Breast epithelium (tissue), 3 donors: Measurements from ENCODE around the gene BPGM.

Source experiments
- POLR2A ChIP-seq: fragments of 450-650 bp; IDR thresholded peaks from one replicate; pipeline ENCODE4 v1.6.1; 2016; ENCODE audit warnings: antibody characterized with exemption, mild to moderate bottlenecking, moderate library complexity
- TF ChIP-seq, protein P1 (sequence below), 3 donors: fragments of 450-650 bp; IDR thresholded peaks; one replicate each; pipeline ENCODE4 v1.5.1; 2016 to 2017; ENCODE audit warnings: antibody characterized with exemption in 3 of 3, mild to moderate bottlenecking in 3 of 3, moderate library complexity in 3 of 3

DNA sequence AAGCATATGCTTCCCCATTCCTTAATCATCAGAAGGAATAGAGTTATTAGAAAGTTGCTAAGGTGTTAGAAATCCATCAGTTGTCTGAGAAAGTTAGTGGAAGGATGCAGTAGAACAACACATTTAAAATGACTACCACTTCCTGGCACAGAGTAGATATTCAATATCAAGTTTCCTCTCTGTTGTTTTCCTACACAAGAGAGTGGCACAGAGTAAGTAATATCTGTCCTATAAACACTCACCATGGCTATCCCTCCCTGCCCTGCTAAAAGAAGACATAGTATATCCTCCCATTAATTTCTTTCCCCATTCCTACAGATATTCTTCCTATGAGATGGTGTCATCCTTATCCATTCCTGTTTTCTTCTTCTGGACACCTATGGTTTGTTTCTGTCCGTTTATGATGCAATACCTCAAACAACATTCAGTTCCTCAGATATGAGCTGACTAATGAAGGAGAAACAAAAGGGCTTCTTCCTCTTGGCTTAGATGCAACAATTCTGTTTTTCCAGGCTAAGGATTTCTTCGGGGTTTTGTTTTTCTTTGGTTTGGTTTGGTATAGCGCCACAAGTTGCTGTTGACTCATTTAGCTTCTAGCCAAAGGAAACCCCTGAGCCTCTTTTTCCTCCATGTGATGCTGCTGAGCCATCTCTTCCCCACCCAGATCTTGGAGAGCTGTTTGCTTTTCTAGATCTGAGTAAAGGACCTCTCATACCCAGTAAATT lies 32.9 kb upstream of the BPGM start:
- TF ChIP-seq POLR2A, result no peak
- TF ChIP-seq, protein P1, sequence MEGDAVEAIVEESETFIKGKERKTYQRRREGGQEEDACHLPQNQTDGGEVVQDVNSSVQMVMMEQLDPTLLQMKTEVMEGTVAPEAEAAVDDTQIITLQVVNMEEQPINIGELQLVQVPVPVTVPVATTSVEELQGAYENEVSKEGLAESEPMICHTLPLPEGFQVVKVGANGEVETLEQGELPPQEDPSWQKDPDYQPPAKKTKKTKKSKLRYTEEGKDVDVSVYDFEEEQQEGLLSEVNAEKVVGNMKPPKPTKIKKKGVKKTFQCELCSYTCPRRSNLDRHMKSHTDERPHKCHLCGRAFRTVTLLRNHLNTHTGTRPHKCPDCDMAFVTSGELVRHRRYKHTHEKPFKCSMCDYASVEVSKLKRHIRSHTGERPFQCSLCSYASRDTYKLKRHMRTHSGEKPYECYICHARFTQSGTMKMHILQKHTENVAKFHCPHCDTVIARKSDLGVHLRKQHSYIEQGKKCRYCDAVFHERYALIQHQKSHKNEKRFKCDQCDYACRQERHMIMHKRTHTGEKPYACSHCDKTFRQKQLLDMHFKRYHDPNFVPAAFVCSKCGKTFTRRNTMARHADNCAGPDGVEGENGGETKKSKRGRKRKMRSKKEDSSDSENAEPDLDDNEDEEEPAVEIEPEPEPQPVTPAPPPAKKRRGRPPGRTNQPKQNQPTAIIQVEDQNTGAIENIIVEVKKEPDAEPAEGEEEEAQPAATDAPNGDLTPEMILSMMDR (IDR thresholded peaks at IDR 0.05), result no peak
